HEK293 (cell line): ENCODE data around the gene ZNF284.

Experiments used
- SETDB1 ChIP-seq: IDR thresholded peaks from one replicate; pipeline ENCODE4 v1.6.1; 2017; ENCODE audit warnings: mild to moderate bottlenecking, low read length, moderate library complexity, mixed read lengths; ENCODE audit not compliant: insufficient read length
- YY2 ChIP-seq: fragments of 450-650 bp; formaldehyde crosslinking; IDR thresholded peaks from 2 replicates; pipeline ENCODE4 v1.5.1; 2016; ENCODE audit warnings: missing biosample characterization, missing genetic modification characterization
- TF ChIP-seq, protein P1 (sequence below): fragments of 450-650 bp; formaldehyde crosslinking; IDR thresholded peaks from 2 replicates; pipeline ENCODE4 v1.5.1; 2016; ENCODE audit warnings: missing biosample characterization, missing genetic modification characterization
- TF ChIP-seq, protein P2 (sequence below): fragments of 450-650 bp; formaldehyde crosslinking; IDR thresholded peaks from 2 replicates; pipeline ENCODE4 v1.5.1; 2016; ENCODE audit warnings: missing biosample characterization, missing genetic modification characterization

- TF ChIP-seq YY2 (tag by site-specific recombination) (no peak), SETDB1 (no peak)
- TF ChIP-seq, protein P1, sequence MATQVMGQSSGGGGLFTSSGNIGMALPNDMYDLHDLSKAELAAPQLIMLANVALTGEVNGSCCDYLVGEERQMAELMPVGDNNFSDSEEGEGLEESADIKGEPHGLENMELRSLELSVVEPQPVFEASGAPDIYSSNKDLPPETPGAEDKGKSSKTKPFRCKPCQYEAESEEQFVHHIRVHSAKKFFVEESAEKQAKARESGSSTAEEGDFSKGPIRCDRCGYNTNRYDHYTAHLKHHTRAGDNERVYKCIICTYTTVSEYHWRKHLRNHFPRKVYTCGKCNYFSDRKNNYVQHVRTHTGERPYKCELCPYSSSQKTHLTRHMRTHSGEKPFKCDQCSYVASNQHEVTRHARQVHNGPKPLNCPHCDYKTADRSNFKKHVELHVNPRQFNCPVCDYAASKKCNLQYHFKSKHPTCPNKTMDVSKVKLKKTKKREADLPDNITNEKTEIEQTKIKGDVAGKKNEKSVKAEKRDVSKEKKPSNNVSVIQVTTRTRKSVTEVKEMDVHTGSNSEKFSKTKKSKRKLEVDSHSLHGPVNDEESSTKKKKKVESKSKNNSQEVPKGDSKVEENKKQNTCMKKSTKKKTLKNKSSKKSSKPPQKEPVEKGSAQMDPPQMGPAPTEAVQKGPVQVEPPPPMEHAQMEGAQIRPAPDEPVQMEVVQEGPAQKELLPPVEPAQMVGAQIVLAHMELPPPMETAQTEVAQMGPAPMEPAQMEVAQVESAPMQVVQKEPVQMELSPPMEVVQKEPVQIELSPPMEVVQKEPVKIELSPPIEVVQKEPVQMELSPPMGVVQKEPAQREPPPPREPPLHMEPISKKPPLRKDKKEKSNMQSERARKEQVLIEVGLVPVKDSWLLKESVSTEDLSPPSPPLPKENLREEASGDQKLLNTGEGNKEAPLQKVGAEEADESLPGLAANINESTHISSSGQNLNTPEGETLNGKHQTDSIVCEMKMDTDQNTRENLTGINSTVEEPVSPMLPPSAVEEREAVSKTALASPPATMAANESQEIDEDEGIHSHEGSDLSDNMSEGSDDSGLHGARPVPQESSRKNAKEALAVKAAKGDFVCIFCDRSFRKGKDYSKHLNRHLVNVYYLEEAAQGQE (tag by site-specific recombination) = no peak
- TF ChIP-seq, protein P2, sequence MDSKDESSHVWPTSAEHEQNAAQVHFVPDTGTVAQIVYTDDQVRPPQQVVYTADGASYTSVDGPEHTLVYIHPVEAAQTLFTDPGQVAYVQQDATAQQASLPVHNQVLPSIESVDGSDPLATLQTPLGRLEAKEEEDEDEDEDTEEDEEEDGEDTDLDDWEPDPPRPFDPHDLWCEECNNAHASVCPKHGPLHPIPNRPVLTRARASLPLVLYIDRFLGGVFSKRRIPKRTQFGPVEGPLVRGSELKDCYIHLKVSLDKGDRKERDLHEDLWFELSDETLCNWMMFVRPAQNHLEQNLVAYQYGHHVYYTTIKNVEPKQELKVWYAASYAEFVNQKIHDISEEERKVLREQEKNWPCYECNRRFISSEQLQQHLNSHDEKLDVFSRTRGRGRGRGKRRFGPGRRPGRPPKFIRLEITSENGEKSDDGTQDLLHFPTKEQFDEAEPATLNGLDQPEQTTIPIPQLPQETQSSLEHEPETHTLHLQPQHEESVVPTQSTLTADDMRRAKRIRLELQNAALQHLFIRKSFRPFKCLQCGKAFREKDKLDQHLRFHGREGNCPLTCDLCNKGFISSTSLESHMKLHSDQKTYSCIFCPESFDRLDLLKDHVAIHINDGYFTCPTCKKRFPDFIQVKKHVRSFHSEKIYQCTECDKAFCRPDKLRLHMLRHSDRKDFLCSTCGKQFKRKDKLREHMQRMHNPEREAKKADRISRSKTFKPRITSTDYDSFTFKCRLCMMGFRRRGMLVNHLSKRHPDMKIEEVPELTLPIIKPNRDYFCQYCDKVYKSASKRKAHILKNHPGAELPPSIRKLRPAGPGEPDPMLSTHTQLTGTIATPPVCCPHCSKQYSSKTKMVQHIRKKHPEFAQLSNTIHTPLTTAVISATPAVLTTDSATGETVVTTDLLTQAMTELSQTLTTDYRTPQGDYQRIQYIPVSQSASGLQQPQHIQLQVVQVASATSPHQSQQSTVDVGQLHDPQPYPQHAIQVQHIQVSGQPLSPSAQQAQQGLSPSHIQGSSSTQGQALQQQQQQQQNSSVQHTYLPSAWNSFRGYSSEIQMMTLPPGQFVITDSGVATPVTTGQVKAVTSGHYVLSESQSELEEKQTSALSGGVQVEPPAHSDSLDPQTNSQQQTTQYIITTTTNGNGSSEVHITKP = no peak
Measured at GRCh38 chr19:44055870-44056269, 16.1 kb upstream of the ZNF284 start.
